Endodermal cell (in vitro differentiated cells): ENCODE measurements around the gene PROM1. TPM values are rescaled to one million over a fixed set of nuclear protein-coding genes. Genes with fewer than 3 reads are reported as not detected.

Experiments used
- DNase-seq: peaks from one replicate; pipeline ENCODE4 v3.0.0-alpha.2; 2017
- H3K27ac ChIP-seq: 2 replicates; pipeline ENCODE4 v1.5.1; 2013; ENCODE audit warnings: mild to moderate bottlenecking, low read depth, low read length, moderate library complexity
- H3K27me3 ChIP-seq: 2 replicates; pipeline ENCODE4 v1.6.1; 2013; ENCODE audit warnings: mild to moderate bottlenecking, low read length, moderate library complexity; ENCODE audit not compliant: insufficient read depth, control insufficient read depth, poor library complexity, severe bottlenecking
- H3K36me3 ChIP-seq: 2 replicates; pipeline ENCODE4 v1.7.0; 2013; ENCODE audit warnings: mild to moderate bottlenecking, low read length, moderate library complexity; ENCODE audit not compliant: control insufficient read depth, insufficient read depth
- H3K4me1 ChIP-seq: one replicate; pipeline ENCODE4 v1.7.0; 2013; ENCODE audit warnings: low read length; ENCODE audit not compliant: control insufficient read depth, insufficient read depth
- H3K4me3 ChIP-seq: 2 replicates; pipeline ENCODE4 v1.5.1; 2013; ENCODE audit warnings: mild to moderate bottlenecking, low read length, moderate library complexity
- H3K9ac ChIP-seq: 2 replicates; pipeline ENCODE4 v1.6.1; 2013; ENCODE audit warnings: mild to moderate bottlenecking, low read length, moderate library complexity; ENCODE audit not compliant: poor library complexity, severe bottlenecking; ENCODE audit errors: extremely low read depth
- H3K9me3 ChIP-seq: 2 replicates; pipeline ENCODE4 v1.6.1; 2013; ENCODE audit warnings: mild to moderate bottlenecking, low read length, moderate library complexity; ENCODE audit not compliant: control insufficient read depth
- H3K27ac Mint-ChIP-seq: 2 replicates; pipeline ENCODE4 v1.8.0; 2020; ENCODE audit warnings: mixed read lengths
- H3K27me3 Mint-ChIP-seq: 2 replicates; pipeline ENCODE4 v1.8.0; 2021; ENCODE audit warnings: mild to moderate bottlenecking, mixed read lengths; ENCODE audit not compliant: insufficient read depth
- H3K36me3 Mint-ChIP-seq: 2 replicates; pipeline ENCODE4 v1.8.0; 2020; ENCODE audit warnings: low read depth, mixed read lengths
- H3K4me1 Mint-ChIP-seq: 2 replicates; pipeline ENCODE4 v1.8.0; 2020; ENCODE audit warnings: mixed read lengths
- H3K4me3 Mint-ChIP-seq: 2 replicates; pipeline ENCODE4 v1.8.0; 2020; ENCODE audit warnings: mild to moderate bottlenecking, moderate library complexity, mixed read lengths
- H3K9me3 Mint-ChIP-seq: 2 replicates; pipeline ENCODE4 v1.8.0; 2020; ENCODE audit warnings: mild to moderate bottlenecking, mixed read lengths
- WGBS, 2 experiments: methylation state at CpG; one replicate each; pipeline versions ENCODE4 v1.1.5 to v1.1.7; 2013; ENCODE audit warnings: missing lambda C conversion rate in 2 of 2, mixed read lengths in 1 of 2; ENCODE audit not compliant: insufficient coverage in 1 of 2, insufficient read length in 1 of 2; 5-methylcytosine and 5-hydroxymethylcytosine counted together
- total RNA-seq, 2 donors: library from RNA; stranded (reverse); fragmentation: NEBNext Ultra II Directional in 1 of 2; extraction: Animal tissue kit (Norgen Biotek cat#: 25700) in 1 of 2; gene quantifications; 2 replicates in 1 of 2; 3 replicates in 1 of 2; pipeline ENCODE4 v1.2.1, GENCODE V29; 2021
- TF ChIP-seq, protein P1 (sequence below): fragments of 200-600 bp; sonication (generic); conservative IDR thresholded peaks from 2 replicates; pipeline ENCODE4 v1.5.0; 2021; ENCODE audit warnings: antibody characterized with exemption, mild to moderate bottlenecking

Gene PROM1
- total RNA-seq, 2 donors from 2014 or later = 38.6 to 51.6 TPM

DNA sequence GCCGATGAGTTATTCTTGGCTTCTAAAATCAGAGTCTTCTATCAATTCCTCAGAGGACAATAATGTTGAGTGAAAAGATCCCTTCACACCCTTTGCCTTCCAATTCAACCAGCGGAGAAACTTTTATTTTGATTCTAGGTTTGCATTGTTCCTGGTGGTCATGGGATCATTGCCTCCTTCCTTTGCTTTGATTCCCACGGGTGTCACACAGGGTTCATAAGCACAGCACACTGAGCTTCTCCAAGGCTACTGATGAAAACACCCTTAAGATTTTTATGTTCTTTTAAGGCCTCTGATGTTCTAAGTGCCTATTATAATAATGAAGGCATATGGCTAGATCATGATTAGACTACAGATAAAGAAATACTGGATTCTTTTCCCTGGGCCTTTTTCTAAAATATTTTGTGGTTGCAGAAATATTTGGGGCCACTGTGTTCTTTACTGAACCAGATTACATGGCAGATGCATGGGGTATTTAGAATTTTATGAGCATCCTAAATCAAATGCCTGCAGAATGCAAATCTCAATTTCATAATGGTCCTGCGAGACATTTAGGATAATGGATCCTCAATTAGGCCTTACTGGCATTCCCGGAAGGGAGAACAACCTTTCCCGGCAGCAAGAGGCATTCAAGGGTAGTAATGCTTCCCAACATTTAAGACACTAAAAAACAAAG, 76.9 kb downstream of the PROM1 start:
- no peak overlapping the region for H3K27ac Mint-ChIP-seq
- H3K9me3 Mint-ChIP-seq = no peaks in the 10 kb centered on the region
- Histone ChIP-seq H3K4me3 (no peak overlapping the region), H3K36me3 (peaks cover 7% of the 10 kb centered on the region), H3K4me1 (no peaks in the 10 kb centered on the region), H3K27me3 (no peaks in the 10 kb centered on the region), H3K9ac (no peak overlapping the region), H3K9me3 (no peaks in the 10 kb centered on the region), H3K27ac (no peak overlapping the region)
- WGBS, 2 experiments = 95 to 100% methylated on average over 6 of the region's 6 CpGs
- H3K4me3 Mint-ChIP-seq = no peak overlapping the region
- TF ChIP-seq, protein P1, sequence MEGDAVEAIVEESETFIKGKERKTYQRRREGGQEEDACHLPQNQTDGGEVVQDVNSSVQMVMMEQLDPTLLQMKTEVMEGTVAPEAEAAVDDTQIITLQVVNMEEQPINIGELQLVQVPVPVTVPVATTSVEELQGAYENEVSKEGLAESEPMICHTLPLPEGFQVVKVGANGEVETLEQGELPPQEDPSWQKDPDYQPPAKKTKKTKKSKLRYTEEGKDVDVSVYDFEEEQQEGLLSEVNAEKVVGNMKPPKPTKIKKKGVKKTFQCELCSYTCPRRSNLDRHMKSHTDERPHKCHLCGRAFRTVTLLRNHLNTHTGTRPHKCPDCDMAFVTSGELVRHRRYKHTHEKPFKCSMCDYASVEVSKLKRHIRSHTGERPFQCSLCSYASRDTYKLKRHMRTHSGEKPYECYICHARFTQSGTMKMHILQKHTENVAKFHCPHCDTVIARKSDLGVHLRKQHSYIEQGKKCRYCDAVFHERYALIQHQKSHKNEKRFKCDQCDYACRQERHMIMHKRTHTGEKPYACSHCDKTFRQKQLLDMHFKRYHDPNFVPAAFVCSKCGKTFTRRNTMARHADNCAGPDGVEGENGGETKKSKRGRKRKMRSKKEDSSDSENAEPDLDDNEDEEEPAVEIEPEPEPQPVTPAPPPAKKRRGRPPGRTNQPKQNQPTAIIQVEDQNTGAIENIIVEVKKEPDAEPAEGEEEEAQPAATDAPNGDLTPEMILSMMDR = no peak
- DNase-seq = no peak
- H3K36me3 Mint-ChIP-seq = peaks cover 21% of the 10 kb centered on the region
- H3K27me3 Mint-ChIP-seq = no peaks in the 10 kb centered on the region
- H3K4me1 Mint-ChIP-seq = peaks cover 6% of the 10 kb centered on the region

DNA sequence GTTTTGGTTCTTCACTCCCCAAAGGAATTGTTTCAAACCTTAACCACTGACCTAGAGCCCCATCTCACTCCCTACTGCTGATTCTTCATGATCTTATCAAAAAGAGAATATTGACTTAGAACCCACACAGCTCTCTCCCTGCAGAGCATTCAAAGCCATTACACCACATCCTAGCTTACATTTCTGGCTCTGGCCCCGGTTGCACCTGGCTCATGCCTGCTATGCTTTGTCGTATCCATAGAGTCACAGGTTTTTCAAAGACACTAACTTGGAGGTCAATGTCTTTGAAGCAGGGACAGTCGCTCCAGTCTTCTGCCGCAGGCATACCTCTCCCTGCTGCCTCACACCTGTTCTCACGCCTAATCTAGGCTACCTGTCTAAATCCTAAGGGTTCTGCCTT, 78.1 kb downstream of the PROM1 start:
- Mint-ChIP-seq H3K27ac (no peak overlapping the region), H3K4me1 (peaks cover 6% of the 10 kb centered on the region), H3K36me3 (peaks cover 17% of the 10 kb centered on the region), H3K27me3 (no peaks in the 10 kb centered on the region), H3K4me3 (no peak overlapping the region), H3K9me3 (no peaks in the 10 kb centered on the region)
- Histone ChIP-seq H3K27me3 (no peaks in the 10 kb centered on the region), H3K27ac (no peak overlapping the region), H3K36me3 (peaks cover 7% of the 10 kb centered on the region), H3K4me3 (no peak overlapping the region), H3K9me3 (no peaks in the 10 kb centered on the region), H3K9ac (no peak overlapping the region), H3K4me1 (no peaks in the 10 kb centered on the region)
- TF ChIP-seq, protein P1 = no peak
- WGBS, 2 experiments = 82 to 84% methylated on average over 5 of the region's 5 CpGs
- DNase-seq = no peak

DNA sequence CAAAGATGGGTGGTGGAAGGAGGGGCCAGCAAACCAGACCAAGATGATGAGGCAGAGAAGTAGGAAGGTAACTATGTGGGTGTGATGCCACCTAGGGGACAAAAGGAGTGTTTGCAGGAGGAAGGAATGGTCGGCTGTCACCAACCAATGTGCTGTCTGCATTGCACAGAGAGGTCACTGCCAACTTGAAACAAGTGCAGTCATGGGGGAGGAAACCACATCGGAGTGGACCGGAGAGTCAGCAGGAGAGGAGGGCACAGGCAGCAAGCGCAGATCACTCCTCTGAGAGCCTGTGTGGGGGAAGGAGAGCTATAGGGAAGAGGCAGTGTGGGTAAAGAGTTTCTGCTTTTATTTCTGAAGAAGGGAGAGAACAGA, 82.4 kb downstream of the PROM1 start:
- H3K36me3 ChIP-seq = no peaks in the 10 kb centered on the region
- H3K4me3 ChIP-seq = no peak overlapping the region
- no peak overlapping the region for H3K9ac ChIP-seq
- H3K9me3 ChIP-seq = no peaks in the 10 kb centered on the region
- peaks cover 13% of the 10 kb centered on the region for H3K36me3 Mint-ChIP-seq
- H3K9me3 Mint-ChIP-seq = no peaks in the 10 kb centered on the region
- H3K4me1 Mint-ChIP-seq = peaks cover 6% of the 10 kb centered on the region
- H3K27ac ChIP-seq = no peak overlapping the region
- no peak overlapping the region for H3K4me3 Mint-ChIP-seq
- H3K27me3 ChIP-seq = no peaks in the 10 kb centered on the region
- DNase-seq = peak; percentile 90
- H3K27ac Mint-ChIP-seq = no peak overlapping the region
- 10 to 18% methylated on average over 4 of the region's 4 CpGs for WGBS, 2 experiments
- H3K27me3 Mint-ChIP-seq = no peaks in the 10 kb centered on the region
- no peaks in the 10 kb centered on the region for H3K4me1 ChIP-seq
- TF ChIP-seq, protein P1 = peak; percentile 92
